ENCODE data around the gene BBS7. TPM values are rescaled to one million over a fixed set of nuclear protein-coding genes. Genes with fewer than 3 reads are reported as not detected.
A peak's percentile ranks its signal among the peaks of the same experiment; 100 is the strongest.

BBS7 gene
- total RNA-seq, 1 experiment from 2014 or later: 20.5 TPM

- no peak for TF ChIP-seq NR3C1 (CRISPR knock-in tag; conservative IDR thresholded peaks at IDR 0.05; ENCODE audit: low read depth)
These were observed 47.3 kb downstream of the BBS7 start (continued) for GRCh38 chr4:121822796-121823504.

- ChIA-PET CTCF (no interaction called here), POLR2A (interaction anchor here (0.5 to 1.4 kb wide), 2 partner anchors 14 to 20 kb away, joined by 3 to 4 read pairs; partner anchors contain the start of gene EXOSC9)
- DNase-seq (ENCODE audit: low spot score) (no peak), ATAC-seq (no peak)
- Mint-ChIP-seq H3K9me3 (no peaks in the 10 kb centered on the region), H3K36me3 (peaks cover 51% of the 10 kb centered on the region), H3K27me3 (ENCODE audit: low read depth) (no peaks in the 10 kb centered on the region; the same call in 1 of the 2 replicates), H3K27ac (peak overlapping the region; percentile 45; the same call in 1 of the 2 replicates), H3K4me1 (peaks cover 9% of the 10 kb centered on the region), H3K4me3 (peak overlapping the region; percentile 98)
- no peak for TF ChIP-seq NR1H2 (CRISPR knock-in tag; IDR thresholded peaks at IDR 0.05)
- no peak for TF ChIP-seq ZNF416 (CRISPR knock-in tag; IDR thresholded peaks at IDR 0.05)
- no peak for TF ChIP-seq FOXP4 (CRISPR knock-in tag; IDR thresholded peaks at IDR 0.05)
- TF ChIP-seq TP53 (CRISPR knock-in tag; IDR thresholded peaks at IDR 0.05): no peak
- no peak for TF ChIP-seq FOXP1 (CRISPR knock-in tag; IDR thresholded peaks at IDR 0.05; ENCODE audit: borderline replicate concordance)
- no peak for TF ChIP-seq ZBTB21 (CRISPR knock-in tag; IDR thresholded peaks at IDR 0.05; ENCODE audit: borderline replicate concordance)
- no peak for TF ChIP-seq SMAD4 (CRISPR knock-in tag; IDR thresholded peaks at IDR 0.05)
- no peak for TF ChIP-seq USF1 (CRISPR knock-in tag; IDR thresholded peaks at IDR 0.05)
- TF ChIP-seq FOXJ3 (CRISPR knock-in tag; IDR thresholded peaks at IDR 0.05; ENCODE audit: borderline replicate concordance): no peak
- no peak for TF ChIP-seq ELF4 (CRISPR knock-in tag; IDR thresholded peaks at IDR 0.05; ENCODE audit: low read depth)
- no peak for TF ChIP-seq CREB1 (CRISPR knock-in tag; IDR thresholded peaks at IDR 0.05)
- no peak for TF ChIP-seq KAT7 (CRISPR knock-in tag; IDR thresholded peaks at IDR 0.05; ENCODE audit: borderline replicate concordance)
- no peak for TF ChIP-seq SMAD3 (CRISPR knock-in tag; IDR thresholded peaks at IDR 0.05; ENCODE audit: borderline replicate concordance)
- TF ChIP-seq TEAD4 (CRISPR knock-in tag; IDR thresholded peaks at IDR 0.05): no peak
- TF ChIP-seq JAZF1 (CRISPR knock-in tag; IDR thresholded peaks at IDR 0.05): no peak
- no peak for TF ChIP-seq TCF7 (CRISPR knock-in tag; IDR thresholded peaks at IDR 0.05; ENCODE audit: low read depth)
- no peak for TF ChIP-seq HMGXB4 (CRISPR knock-in tag; IDR thresholded peaks at IDR 0.05)
- TF ChIP-seq AFF4 (CRISPR knock-in tag; IDR thresholded peaks at IDR 0.05; ENCODE audit: borderline replicate concordance): no peak
- TF ChIP-seq EMX1 (CRISPR knock-in tag; IDR thresholded peaks at IDR 0.05): no peak
These were observed 48.2 kb downstream of the BBS7 start for GRCh38 chr4:121822047-121822446.

Data from WTC11 (cell line).